NCI-H82 treated with DMSO at 0.1 percent for 48 hours (cell line): Measurements from ENCODE around the gene GALNT8.
A peak's percentile ranks its signal among the peaks of the same experiment; 100 is the strongest.
"Not testable (repeated sequence)": the region's sequence is repeated elsewhere in the genome, so short reads cannot be mapped to it uniquely, and the experiment has no call there.

Experiments used
- DNase-seq: peaks from one replicate; lab custom pipeline; 2025; ENCODE audit not compliant: unreplicated experiment; lab: John Stamatoyannopoulos, UW

GALNT8 gene

GRCh38 chr12:4743046-4743445 is 22.8 kb downstream of the GALNT8 start:
- DNase-seq: no peak

- DNase-seq: no peak
Observed at GRCh38 chr12:4744709-4745108, 24.5 kb downstream of the GALNT8 start.

GRCh38 chr12:4745249-4745648 is 25.0 kb downstream of the GALNT8 start:
- DNase-seq: no peak

GRCh38 chr12:4751654-4752053 is 31.5 kb downstream of the GALNT8 start:
- not testable (repeated sequence) for DNase-seq

GRCh38 chr12:4762773-4763172 is 42.6 kb downstream of the GALNT8 start:
- no peak for DNase-seq

GRCh38 chr12:4763549-4763948 is 43.3 kb downstream of the GALNT8 start:
- peak; percentile 61 for DNase-seq

- no peak for DNase-seq
Observed at GRCh38 chr12:4766445-4766844, 46.2 kb downstream of the GALNT8 start.

- DNase-seq: no peak
Observed at GRCh38 chr12:4767186-4767585, 47.0 kb downstream of the GALNT8 start.

GRCh38 chr12:4768341-4768740 is 48.1 kb downstream of the GALNT8 start:
- no peak for DNase-seq

- no peak for DNase-seq
Observed at GRCh38 chr12:4769073-4769472, 48.9 kb downstream of the GALNT8 start.

- DNase-seq: no peak
Observed at GRCh38 chr12:4771172-4771959, 51.2 kb downstream of the GALNT8 start.

GRCh38 chr12:4771960-4772566 is 51.9 kb downstream of the GALNT8 start:
- DNase-seq: no peak

GRCh38 chr12:4775936-4776335 is 55.7 kb downstream of the GALNT8 start:
- no peak for DNase-seq

GRCh38 chr12:4779749-4780148 is 59.5 kb downstream of the GALNT8 start:
- no peak for DNase-seq

- DNase-seq: no peak
Observed at GRCh38 chr12:4780641-4781611, 60.7 kb downstream of the GALNT8 start.

GRCh38 chr12:4784404-4785054 is 64.3 kb downstream of the GALNT8 start:
- no peak for DNase-seq

- no peak for DNase-seq
Observed at GRCh38 chr12:4786795-4787194, 66.6 kb downstream of the GALNT8 start.

GRCh38 chr12:4787965-4788364 is 67.8 kb downstream of the GALNT8 start:
- no peak for DNase-seq

- DNase-seq: no peak
Observed at GRCh38 chr12:4789776-4790175, 69.6 kb downstream of the GALNT8 start.

GRCh38 chr12:4791497-4791896 is 71.3 kb downstream of the GALNT8 start:
- no peak for DNase-seq

- DNase-seq: no peak
Observed at GRCh38 chr12:4794491-4794890, 74.3 kb downstream of the GALNT8 start.
